SK-MEL-5 (cell line): Measurements from ENCODE around the gene NPHP1. TPM values are rescaled to one million over a fixed set of nuclear protein-coding genes. Genes with fewer than 3 reads are reported as not detected.
"Not testable (repeated sequence)": the region's sequence is repeated elsewhere in the genome, so short reads cannot be mapped to it uniquely, and the experiment has no call there.

Source experiments
- DNase-seq: peaks from one replicate; pipeline ENCODE4 v3.0.0-alpha.2; 2016; ENCODE audit warnings: low read depth, low spot score
- in situ Hi-C: cut with HindIII; loops from 2 replicates; pipeline ENCODE4 v1.10.0; 2016; ENCODE audit warnings: low sequenced_read_pairs, high pct_unique_total_duplicates, low pct_unique_long_range_greater_than_20kb
- polyA plus RNA-seq, 2 experiments: library from polyadenylated mRNA; depleted of rRNA; stranded (reverse); fragments of >200 nt; gene quantifications; 2 replicates each; pipeline ENCODE4 v1.2.3, GENCODE V29; 2015
- total RNA-seq: library from RNA; depleted of rRNA; stranded (reverse); fragments of >200 nt; shearing (Covaris generic); gene quantifications from 2 replicates; pipeline ENCODE4 v1.2.3, GENCODE V29; 2014; rRNA removed

NPHP1 gene
- total RNA-seq: 2.6 TPM in 2 replicates
- polyA plus RNA-seq (2015; cell fraction: cytosol; rRNA removed): 0.16 and 0.54 TPM in 2 replicates
- 1.4 and 2.5 TPM in 2 replicates for polyA plus RNA-seq (2015; cell fraction: nucleus; rRNA removed)

DNA sequence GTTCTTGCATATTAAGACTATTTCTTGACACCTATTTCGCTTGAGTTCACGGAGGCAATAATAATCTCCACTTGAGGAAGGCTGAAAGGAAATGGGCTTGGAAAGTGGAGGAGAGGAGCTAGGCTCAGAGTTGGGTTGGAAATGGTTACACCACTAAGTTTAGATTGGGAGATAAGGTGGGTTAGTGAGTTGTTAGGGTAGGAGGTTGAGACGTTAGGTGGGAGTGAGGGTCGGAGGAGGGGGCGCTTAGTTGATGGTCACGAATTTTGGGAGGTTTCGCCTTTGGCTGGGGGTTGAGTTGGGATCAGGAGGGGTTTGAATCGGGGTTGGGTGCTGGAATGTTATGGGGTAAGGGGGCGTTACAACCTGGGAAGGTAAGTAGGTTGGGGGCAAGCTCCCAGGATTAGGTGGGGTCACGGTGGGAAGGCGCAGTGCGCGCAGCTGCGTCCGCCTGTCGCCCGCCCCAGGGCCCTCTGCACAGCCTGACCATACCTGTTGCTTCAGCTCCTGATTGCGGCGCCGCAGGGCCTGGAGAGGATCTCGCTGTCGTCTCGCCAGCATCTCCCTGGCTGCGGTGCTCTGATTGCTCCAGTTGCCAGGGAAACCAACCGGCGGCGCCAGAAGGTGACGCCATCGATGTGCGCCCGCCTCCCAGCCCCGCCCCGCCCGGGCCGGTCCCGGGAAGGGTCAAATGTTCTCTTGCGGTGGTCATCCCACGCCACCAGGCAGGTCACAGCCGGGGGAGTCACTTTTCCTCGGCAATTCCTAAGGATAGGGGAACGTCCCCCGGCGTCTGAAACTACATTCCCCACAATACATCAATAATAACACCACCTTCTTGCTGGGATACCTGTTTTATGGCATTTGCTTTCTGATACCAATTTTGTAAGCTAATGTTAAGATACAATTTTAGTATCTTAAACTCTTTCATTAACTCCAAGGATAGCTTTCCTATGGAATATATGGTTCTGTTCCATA is at the start of gene NPHP1:
Gene NPHP1, minus strand, starts transcription at position 606 of the 978 bp plus-strand sequence. Its CDS starts 45 bp downstream, at position 561.
- in situ Hi-C loops: no loop called here
- DNase-seq: peak; percentile 74

DNA sequence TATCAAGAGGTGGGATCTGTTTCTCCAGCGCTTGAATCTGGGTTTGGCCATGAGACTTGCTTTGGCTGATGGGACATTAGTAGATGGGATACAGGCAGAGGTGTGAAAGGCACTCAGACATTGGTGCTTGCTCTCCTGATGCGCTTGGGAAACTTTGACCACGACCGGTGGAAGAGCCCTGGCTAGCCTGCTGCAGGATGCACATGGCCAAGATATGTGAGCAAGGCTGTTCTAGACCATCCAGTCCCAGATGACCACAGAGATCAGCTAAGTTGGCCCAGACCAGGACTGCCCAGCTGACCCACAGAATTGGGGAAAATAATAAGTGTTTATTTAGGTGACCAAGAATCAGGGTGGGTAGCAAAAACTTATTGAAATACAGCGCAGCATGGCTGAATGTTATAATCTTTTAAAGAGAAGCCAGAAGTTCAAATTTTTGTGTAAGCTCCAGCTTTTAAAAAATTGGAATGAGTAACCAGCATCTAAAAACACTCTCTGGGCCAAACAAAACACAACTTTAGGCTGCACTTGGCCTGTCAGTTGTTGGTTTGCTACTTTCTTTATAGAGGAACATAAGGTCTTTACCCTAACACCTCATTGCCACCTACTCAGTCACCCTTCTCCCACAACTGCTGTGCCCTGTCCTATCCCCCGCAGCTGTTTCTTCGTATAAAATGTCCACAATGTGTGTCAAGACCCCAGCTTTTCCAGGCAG is 43.4 kb upstream of the NPHP1 start:
- in situ Hi-C loops, DNase-seq: not testable (repeated sequence)

DNA sequence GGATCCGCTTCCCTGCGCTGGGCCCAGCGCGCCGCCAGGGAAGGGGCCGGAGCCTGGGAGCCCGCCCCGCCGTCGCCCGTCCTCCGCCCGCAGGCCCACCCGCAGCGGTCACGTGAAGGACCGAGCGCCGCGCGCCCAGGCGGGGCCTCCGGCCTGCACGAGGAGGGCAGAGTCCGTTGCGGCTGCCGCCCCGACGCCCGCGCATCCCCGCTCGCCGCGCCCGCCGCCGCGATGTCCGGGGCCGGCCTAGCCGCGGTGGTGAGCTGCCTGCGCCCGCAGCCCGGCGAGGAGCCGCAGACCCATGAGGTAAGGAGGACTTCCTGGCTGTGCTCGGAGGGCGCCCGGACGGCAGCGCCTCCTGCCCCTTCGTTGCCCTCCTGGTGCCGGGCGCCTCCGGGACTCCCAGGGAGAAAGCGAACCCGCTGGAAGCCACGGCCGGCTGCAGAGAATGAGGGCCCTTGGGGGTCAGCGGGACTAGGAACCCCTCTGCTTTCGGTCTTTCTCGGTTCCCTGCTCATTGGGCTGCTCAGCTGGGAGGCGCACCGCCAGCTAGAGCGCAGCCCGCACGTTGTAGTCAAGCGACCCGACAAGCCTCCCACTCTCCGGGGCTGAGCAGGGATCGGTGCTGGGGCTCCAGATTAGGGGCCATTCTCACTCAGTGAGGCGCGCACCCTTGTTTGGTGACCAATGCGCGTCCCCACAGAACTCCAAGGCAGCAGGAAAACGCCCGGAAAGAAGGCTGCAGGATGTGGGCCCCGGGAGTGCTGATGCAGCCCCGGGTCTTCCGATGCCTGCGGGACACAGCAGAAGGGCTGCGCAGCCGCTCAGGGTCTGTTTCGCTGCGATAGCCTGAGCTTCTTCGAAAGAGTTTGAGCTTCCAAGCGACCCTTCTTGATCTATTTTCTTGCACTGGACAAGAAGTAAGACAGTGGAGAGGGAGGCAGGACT is 40.9 kb upstream of the NPHP1 start:
- in situ Hi-C loops: not testable (repeated sequence)

DNA sequence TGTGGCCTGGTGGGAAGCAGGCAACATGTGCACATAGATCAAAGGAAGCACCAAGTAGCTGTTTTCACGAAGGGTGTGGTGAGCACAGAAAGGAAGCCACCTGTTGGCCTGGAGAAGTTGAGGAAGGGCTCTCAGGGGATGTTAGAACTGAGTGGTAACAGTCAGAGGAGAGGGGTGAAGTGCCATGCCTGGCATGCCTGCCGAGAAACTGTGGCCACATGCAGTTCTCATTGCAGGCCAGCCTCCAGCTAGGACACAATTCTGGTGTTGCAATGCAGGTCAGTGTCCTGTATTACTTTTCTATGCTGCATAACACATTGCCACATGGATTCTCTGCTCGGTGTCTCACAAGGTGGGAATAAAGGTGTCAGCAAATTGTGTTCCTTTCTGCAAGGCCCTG is 38.5 kb upstream of the NPHP1 start:
- in situ Hi-C loops, DNase-seq: not testable (repeated sequence)

More for the DNA sequence above, 40.9 kb upstream of the NPHP1 start:
- DNase-seq: not testable (repeated sequence)

DNA sequence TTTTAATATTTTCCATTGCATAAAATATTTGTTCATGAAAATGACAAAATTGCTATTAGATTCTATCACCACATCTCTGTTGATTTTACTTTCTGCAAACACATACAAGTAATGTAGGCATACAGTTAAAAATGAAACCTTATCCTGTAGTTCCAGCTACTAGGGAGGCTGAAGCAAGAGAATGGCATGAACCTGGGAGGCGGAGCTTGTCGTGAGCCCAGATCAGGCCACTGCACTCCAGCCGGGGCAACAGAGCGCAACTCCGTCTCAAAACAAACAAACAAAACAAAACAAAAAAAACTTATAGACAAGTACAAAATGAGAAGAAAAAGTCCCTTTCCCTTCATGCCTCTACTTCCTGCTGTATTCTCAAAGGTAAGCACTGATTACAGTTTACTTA is 29.7 kb upstream of the NPHP1 start:
- in situ Hi-C loops, DNase-seq: not testable (repeated sequence)

DNA sequence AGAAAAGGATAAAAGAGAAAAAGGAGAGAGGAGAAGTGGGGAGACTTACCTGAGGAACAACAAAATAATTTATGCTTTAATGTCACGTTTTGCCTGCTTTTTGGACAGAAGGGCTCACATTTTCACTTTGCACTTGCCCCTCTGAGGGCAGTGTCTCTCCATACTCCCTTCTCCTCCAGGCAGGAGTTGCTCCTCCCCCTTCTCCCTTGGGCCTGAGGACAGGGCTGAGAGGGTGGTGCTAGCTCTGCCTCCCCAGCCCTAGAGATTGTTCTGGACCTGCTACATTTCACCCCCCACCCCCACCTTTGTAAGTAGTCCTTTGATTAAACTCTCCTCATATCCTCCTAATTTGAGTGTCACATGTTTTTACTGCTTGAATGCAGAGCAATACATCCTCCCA is 25.1 kb upstream of the NPHP1 start:
- in situ Hi-C loops: not testable (repeated sequence)

DNA sequence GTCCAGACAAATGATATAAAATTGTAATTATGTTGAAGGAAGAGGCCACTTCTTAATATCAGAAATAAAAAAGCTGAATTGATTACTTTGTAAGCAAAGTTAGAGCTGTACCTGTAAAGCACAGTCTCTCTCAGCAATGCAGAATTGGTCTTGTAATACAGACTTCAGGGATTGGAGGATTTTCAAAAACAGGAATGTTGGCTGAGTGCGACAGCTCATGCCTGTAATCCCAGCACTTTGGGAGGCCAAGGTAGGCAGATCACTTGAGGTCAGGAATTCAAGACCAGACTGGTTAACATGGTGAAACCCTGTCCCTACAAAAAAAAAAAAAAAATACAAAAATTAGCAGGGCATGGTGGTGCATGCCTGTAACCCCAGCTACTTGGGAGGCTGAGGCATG is 17.8 kb upstream of the NPHP1 start:
- in situ Hi-C loops, DNase-seq: not testable (repeated sequence)

More for the DNA sequence above, 25.1 kb upstream of the NPHP1 start:
- not testable (repeated sequence) for DNase-seq

DNA sequence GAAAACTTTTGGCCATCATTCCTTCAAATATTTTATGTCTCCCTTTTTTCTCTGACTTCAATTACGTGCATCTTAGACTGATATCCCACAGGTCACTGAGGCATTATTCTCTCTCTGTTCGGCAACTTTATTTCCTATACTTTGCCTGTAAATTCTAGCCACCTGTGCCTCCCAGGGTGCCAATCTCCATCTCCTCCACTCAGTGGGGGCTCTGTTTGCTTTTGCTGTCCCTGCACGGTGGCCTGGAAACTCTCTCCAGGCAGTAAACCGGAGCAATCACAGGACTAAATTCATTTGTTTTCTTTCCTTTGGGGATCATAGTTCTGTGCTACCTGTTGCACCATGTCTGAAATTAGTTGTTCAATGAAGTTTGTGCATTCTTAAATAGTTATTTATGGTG is 17.1 kb upstream of the NPHP1 start:
- DNase-seq: no peak
- in situ Hi-C loops: no loop called here

DNA sequence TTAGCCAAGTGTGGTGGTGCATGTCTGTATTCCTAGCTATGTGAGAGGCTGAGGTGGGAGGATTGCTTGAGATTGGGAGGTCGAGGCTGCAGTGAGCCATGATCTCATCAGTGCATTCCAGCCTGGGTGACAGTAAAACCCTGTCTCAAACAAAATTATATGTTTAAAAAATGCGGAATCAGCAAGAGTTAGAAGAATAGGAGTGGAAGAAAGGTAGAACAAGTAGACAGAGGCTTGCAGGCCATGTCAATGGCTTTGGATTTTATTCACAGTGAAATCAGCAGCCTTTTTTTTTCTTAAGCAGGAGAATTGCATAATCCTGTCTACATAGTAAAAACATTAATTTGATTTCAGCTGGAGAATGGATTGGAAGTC is 15.4 kb upstream of the NPHP1 start:
- DNase-seq: no peak
- in situ Hi-C loops: no loop called here

DNA sequence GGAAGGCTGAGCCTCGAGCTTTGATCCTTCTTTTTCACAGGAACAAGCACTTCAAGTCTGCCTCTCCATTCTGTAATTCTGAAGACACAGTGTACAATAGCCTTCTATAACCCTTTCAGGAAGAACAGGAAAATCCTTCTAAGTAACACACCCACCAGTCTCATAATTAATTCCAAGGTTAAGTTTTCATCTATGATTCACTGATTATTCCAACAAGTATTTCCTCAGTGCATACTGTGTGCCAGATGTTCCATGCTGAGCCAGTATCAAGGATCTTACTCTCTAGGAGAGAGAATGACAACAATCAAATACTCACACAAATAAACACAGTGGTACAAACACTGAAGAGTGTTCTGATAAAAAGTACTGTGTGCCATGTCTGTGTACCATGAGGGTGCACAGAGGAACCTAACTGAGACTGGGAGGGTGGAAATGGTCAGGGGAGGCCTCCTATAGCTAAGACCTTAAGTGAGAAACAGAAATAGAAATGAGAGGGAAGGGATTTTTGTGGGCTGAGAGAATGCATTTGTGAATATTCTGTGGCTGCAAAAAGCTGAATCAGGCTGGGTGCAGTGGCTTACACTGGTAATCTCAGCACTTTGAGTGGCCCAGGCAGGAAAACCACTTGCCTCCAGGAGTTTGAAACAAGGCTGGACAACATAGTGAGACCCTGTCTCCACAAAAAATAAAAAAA is 14.8 kb upstream of the NPHP1 start:
- DNase-seq: no peak
- in situ Hi-C loops: no loop called here

DNA sequence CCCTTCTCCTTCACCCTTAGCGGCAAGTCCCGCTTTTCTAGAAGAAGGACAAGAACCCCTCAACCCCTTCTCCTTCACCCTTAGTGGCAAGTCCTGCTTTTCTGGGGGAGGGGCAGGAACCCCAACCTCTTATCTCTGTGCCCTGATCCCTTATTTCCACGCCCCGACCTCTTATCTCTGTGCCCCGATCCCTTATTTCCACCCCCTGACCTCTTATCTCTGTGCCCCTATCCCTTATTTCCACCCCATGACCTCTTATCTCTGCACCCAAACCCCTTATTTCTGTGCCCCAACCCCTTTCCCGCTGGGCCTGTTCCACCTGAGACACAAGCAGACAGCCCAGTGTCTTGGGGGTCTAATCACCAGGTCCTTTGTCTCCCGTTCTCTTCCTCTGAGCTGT is 14.1 kb upstream of the NPHP1 start:
- in situ Hi-C loops, DNase-seq: not testable (repeated sequence)

DNA sequence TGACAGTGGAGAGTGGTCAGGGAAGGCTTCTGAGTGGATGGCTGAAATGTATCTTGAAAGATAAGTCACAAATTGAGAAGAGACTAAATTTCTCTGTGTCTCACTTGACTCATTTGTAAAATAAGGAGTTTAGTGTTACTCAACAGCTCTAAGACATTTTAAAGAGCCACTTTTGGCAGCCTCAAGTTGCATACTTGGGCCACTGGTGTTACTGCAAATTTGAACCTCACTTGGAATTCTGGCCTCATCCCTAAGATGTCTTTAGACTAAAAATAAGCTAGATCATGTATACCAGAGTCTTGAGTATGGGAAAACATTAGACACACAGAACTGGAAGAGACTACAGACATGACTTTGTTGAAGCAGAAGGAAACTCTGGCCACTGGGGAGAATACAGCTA is 12.0 kb upstream of the NPHP1 start:
- no peak for DNase-seq
- in situ Hi-C loops: no loop called here

DNA sequence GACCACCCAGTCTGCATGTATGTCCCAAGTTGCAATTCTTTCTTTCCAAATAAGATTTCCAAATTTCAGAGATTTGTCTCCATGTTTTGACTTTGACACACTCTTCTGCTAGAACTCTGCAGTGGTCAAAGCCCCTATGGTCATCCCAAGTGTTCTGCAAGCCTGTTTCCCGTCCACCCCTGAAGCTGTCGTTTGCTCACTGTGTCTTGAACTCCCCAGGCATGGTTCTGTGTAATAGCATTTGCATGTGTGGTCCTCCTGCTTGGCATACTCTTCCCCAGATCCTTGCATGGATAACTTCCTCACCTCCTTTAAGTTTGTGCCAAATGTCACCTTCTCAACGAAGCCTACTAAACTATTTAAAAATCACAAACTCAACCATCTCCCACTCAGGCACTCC is 11.4 kb upstream of the NPHP1 start:
- DNase-seq: no peak
- in situ Hi-C loops: no loop called here

DNA sequence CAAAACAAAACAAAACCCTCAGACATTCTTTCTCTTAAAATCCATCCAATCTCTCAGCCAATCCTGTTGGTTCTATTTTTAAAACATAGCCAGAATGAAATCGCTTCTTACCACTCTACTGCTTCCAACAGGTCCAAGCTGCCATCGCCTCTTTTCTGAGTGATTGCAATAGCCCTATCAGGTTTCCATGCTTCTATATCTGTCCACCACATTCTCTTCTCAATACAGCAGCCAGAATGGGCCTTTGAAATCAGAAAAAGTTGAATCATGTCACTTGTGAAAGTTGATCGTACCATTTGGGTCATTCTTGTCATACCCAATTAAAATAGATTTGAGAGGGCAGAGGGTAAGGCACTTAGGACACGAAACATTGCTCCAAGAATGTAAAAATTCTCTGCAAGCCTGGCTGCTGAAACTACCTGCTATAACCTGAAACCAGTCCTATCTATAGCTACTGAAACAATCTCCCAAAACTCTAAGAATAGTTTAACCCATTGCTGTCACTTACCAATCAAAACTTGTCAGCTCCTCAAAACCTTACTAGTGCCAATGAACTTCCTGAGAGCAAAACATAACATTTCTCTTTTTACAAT is 10.8 kb upstream of the NPHP1 start:
- in situ Hi-C loops: no loop called here

DNA sequence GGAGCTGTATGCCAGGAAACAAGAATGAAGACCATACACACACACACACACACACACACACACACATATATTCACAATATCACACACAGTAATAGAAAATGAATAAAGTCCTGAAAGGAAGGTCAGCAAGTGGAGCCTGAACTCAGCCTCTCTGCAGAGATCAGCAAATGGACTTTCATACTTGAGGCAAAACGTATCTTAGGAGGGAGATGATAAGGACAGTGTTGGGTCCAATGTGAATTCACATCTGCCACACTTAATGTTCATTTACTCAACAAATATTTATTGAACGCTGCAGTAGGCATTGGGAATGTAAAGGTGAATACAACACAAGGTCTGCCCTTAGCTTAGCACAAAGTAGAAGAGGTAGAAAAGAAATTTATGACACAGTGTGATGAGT is 10.3 kb upstream of the NPHP1 start:
- no peak for DNase-seq
- in situ Hi-C loops: no loop called here

More for the DNA sequence above, 10.8 kb upstream of the NPHP1 start:
- no peak for DNase-seq

DNA sequence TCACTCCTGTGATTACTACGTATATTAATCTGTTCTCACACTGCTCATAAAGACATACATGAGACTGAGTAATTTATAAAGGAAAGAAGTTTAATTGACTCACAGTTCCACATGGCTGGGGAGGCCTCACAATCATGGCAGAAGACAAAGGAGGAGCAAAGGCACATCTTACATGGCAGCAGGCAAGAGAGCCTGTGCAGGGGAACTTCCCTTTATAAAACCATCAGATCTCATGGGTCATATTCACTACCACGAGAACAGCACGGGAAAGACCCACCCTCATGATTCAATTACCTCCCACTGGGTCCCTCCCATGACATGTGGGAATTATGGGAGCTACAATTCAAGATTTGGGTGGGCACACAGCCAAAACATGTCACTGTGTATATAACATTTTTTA is 8.7 kb upstream of the NPHP1 start:
- in situ Hi-C loops, DNase-seq: not testable (repeated sequence)
